Measurements from ENCODE around the gene TRIL. TPM values are rescaled to one million over a fixed set of nuclear protein-coding genes. Genes with fewer than 3 reads are reported as not detected.

Gene TRIL
- total RNA-seq, 1 experiment from 2014 or later = not detected

DNA sequence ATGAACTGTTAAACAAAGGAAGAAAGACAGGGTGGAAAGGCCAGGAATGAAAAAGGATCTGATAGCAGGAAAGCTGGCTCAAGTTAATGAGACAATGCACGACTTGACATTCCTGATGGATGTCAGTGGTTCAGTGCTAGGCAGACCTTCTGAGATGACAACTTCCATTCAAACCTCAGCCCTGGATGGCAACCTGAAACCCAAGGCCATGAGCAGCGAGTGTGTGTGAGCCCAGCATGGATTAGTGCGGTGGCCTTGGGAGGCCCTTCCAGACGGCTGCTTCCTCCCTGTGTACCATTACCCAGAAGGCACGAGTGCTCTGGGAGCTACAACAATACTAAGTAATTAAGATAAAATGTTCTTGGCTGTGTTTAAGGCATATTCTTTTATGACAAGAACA is 18.8 kb downstream of the TRIL start:
- ChIA-PET CTCF (no interaction called here), POLR2A (ENCODE audit: unreplicated experiment) (no interaction called here)
- intact Hi-C loops (cut with micrococcal nuclease; ENCODE audit: unreplicated experiment) = no loop called here

DNA sequence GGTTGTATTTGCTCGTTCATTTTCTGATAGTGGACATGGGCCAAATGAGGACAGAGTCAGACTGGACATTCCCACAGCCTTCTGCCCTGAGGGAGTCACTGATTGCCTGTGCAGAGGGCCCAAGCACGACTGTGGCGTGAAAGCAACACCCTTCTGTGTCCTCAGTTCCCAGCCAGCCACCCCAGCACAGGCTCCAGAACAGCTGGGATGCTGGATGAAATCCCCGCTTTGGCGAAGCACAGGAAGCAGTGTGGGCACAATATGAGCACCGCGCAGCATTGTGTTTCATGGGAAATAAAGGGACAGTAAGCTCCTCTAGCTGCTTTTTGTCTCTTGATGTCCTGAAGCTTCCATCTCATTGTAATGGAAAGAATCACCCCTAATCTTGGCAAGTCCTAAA is 20.5 kb downstream of the TRIL start:
- H4K20me1 ChIP-seq (ENCODE audit: insufficient read depth) = no peaks in the 10 kb centered on the region
- no peaks in the 10 kb centered on the region for H3K9me2 ChIP-seq (ENCODE audit: insufficient read depth)
- no peak overlapping the region for H3K4me3 ChIP-seq
- no peaks in the 10 kb centered on the region for H3K79me2 ChIP-seq (ENCODE audit: low read depth)
- intact Hi-C loops (cut with micrococcal nuclease; ENCODE audit: unreplicated experiment) = no loop called here
- H3F3A ChIP-seq (ENCODE audit: insufficient read depth, low read depth) = no peaks in the 10 kb centered on the region
- H3K36me3 ChIP-seq (ENCODE audit: low read depth) = no peaks in the 10 kb centered on the region
- ChIA-PET CTCF (no interaction called here), POLR2A (ENCODE audit: unreplicated experiment) (interaction anchor here (0.6 kb wide), 2 partner anchors 18 to 841 kb away, joined by 3 to 7 read pairs; no protein-coding TSS in a partner anchor)
- no peaks in the 10 kb centered on the region for H3K27me3 ChIP-seq (ENCODE audit: insufficient read depth, low read depth)
- DNase-seq = no peak
- no TSS peak for BruUV-seq (replicated peaks)
- TF ChIP-seq, protein P1, sequence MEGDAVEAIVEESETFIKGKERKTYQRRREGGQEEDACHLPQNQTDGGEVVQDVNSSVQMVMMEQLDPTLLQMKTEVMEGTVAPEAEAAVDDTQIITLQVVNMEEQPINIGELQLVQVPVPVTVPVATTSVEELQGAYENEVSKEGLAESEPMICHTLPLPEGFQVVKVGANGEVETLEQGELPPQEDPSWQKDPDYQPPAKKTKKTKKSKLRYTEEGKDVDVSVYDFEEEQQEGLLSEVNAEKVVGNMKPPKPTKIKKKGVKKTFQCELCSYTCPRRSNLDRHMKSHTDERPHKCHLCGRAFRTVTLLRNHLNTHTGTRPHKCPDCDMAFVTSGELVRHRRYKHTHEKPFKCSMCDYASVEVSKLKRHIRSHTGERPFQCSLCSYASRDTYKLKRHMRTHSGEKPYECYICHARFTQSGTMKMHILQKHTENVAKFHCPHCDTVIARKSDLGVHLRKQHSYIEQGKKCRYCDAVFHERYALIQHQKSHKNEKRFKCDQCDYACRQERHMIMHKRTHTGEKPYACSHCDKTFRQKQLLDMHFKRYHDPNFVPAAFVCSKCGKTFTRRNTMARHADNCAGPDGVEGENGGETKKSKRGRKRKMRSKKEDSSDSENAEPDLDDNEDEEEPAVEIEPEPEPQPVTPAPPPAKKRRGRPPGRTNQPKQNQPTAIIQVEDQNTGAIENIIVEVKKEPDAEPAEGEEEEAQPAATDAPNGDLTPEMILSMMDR (conservative IDR thresholded peaks at IDR 0.05) = no peak
- TF ChIP-seq EZH2 (IDR thresholded peaks at IDR 0.05; ENCODE audit: low read depth) = no peak
- H2AFZ ChIP-seq = no peak overlapping the region
- H3K9me3 ChIP-seq (ENCODE audit: insufficient read depth, low read depth) = no peaks in the 10 kb centered on the region
- H3K4me1 ChIP-seq (replicated peaks; ENCODE audit: insufficient read depth) = peaks cover 13% of the 10 kb centered on the region
- no peak overlapping the region for H3K27ac ChIP-seq
- H3K4me2 ChIP-seq = no peak overlapping the region

More for the DNA sequence above, 18.8 kb downstream of the TRIL start:
- Histone ChIP-seq H3K4me1 (replicated peaks; ENCODE audit: insufficient read depth) (no peaks in the 10 kb centered on the region), H3F3A (ENCODE audit: insufficient read depth, low read depth) (no peaks in the 10 kb centered on the region), H3K36me3 (ENCODE audit: low read depth) (no peaks in the 10 kb centered on the region), H2AFZ (no peak overlapping the region), H3K4me2 (no peak overlapping the region), H3K27ac (no peak overlapping the region), H3K4me3 (no peak overlapping the region), H3K27me3 (ENCODE audit: insufficient read depth, low read depth) (no peaks in the 10 kb centered on the region), H3K9me2 (ENCODE audit: insufficient read depth) (no peaks in the 10 kb centered on the region), H4K20me1 (ENCODE audit: insufficient read depth) (no peaks in the 10 kb centered on the region), H3K9me3 (ENCODE audit: insufficient read depth, low read depth) (no peaks in the 10 kb centered on the region), H3K79me2 (ENCODE audit: low read depth) (no peaks in the 10 kb centered on the region)
- no peak for TF ChIP-seq EZH2 (IDR thresholded peaks at IDR 0.05; ENCODE audit: low read depth)
- TF ChIP-seq, protein P1 (conservative IDR thresholded peaks at IDR 0.05) = no peak
- BruUV-seq (replicated peaks) = no TSS peak
- DNase-seq = no peak

DNA sequence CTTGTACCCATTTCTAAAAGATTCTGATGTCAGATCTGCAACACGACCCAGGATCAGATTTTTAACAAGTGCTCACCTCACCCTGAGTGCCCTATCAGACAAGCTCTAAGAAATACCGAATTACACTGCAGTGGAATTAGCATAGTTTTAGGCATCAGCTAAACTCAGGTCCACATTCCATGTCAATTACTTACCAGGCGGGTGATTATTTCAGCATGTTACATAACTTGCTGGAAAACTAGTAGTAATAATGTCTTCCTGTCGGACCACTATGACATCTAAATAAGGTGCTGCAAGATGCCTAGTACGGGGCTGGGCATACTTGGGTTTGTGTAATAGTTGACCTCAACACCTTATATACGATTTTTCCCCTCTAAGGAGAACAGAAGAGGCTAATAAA is 21.0 kb downstream of the TRIL start:
- no peaks in the 10 kb centered on the region for H3K9me2 ChIP-seq (ENCODE audit: insufficient read depth)
- POLR2A ChIA-PET (ENCODE audit: unreplicated experiment) = interaction anchor here (0.6 kb wide), 1 partner anchor 18 kb away, joined by 3 read pairs; no protein-coding TSS in a partner anchor
- H2AFZ ChIP-seq = no peak overlapping the region
- no peaks in the 10 kb centered on the region for H4K20me1 ChIP-seq (ENCODE audit: insufficient read depth)
- DNase-seq = peak in 1 of 2 experiments; percentile 64
- H3K27me3 ChIP-seq (ENCODE audit: insufficient read depth, low read depth) = no peaks in the 10 kb centered on the region
- BruUV-seq (replicated peaks) = no TSS peak
- CTCF ChIA-PET = no interaction called here
- no peaks in the 10 kb centered on the region for H3K9me3 ChIP-seq (ENCODE audit: insufficient read depth, low read depth)
- H3F3A ChIP-seq (ENCODE audit: insufficient read depth, low read depth) = no peaks in the 10 kb centered on the region
- no peaks in the 10 kb centered on the region for H3K36me3 ChIP-seq (ENCODE audit: low read depth)
- H3K27ac ChIP-seq = no peak overlapping the region
- peaks cover 13% of the 10 kb centered on the region for H3K4me1 ChIP-seq (replicated peaks; ENCODE audit: insufficient read depth)
- no peaks in the 10 kb centered on the region for H3K79me2 ChIP-seq (ENCODE audit: low read depth)
- intact Hi-C loops (cut with micrococcal nuclease; ENCODE audit: unreplicated experiment) = no loop called here
- no peak overlapping the region for H3K4me2 ChIP-seq
- H3K4me3 ChIP-seq = no peak overlapping the region
- TF ChIP-seq EZH2 (IDR thresholded peaks at IDR 0.05; ENCODE audit: low read depth) = no peak
- TF ChIP-seq, protein P1 (conservative IDR thresholded peaks at IDR 0.05) = no peak
